ENCODE results near the gene MUC5B. TPM values are rescaled to one million over a fixed set of nuclear protein-coding genes. Genes with fewer than 3 reads are reported as not detected.

The MUC5B gene
- total RNA-seq, 1 donor from 2014 or later = not detected

DNA sequence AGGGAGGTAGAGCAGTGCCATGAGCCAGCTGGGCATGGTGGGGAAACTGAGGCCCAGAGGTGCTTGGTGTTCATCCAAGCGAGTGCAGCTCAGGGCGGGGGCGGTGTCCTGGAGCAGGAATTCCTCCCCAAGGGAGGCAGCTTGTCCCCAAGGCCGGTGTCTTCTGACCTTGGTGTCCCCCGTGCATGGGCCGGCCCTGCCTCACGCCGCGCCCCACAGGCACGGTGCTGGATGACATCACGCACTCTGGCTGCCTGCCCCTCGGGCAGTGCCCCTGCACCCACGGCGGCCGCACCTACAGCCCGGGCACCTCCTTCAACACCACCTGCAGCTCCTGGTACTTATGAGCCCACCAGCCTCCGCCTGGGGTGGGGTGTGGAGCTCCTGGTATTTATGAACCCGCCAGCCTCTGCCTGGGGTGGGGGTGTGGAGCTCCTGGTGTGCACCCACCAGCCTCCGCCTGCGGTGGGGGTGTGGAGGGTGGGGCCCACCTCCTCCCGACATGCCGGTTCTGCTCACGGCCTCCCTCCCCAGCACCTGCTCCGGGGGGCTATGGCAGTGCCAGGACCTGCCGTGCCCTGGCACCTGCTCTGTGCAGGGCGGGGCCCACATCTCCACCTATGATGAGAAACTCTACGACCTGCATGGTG is 6.7 kb downstream of the MUC5B start:
- no peaks in the 10 kb centered on the region for H3K27me3 Mint-ChIP-seq (ENCODE audit: unreplicated experiment)
- no peaks in the 10 kb centered on the region for H3K4me1 Mint-ChIP-seq (ENCODE audit: low read depth, unreplicated experiment)
- H3K27ac Mint-ChIP-seq (ENCODE audit: unreplicated experiment) = no peak overlapping the region
- TF ChIP-seq, protein P1, sequence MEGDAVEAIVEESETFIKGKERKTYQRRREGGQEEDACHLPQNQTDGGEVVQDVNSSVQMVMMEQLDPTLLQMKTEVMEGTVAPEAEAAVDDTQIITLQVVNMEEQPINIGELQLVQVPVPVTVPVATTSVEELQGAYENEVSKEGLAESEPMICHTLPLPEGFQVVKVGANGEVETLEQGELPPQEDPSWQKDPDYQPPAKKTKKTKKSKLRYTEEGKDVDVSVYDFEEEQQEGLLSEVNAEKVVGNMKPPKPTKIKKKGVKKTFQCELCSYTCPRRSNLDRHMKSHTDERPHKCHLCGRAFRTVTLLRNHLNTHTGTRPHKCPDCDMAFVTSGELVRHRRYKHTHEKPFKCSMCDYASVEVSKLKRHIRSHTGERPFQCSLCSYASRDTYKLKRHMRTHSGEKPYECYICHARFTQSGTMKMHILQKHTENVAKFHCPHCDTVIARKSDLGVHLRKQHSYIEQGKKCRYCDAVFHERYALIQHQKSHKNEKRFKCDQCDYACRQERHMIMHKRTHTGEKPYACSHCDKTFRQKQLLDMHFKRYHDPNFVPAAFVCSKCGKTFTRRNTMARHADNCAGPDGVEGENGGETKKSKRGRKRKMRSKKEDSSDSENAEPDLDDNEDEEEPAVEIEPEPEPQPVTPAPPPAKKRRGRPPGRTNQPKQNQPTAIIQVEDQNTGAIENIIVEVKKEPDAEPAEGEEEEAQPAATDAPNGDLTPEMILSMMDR (IDR thresholded peaks at IDR 0.05; ENCODE audit: partially characterized antibody, unreplicated experiment) = no peak
- no peaks in the 10 kb centered on the region for H3K36me3 Mint-ChIP-seq (ENCODE audit: unreplicated experiment)
- DNase-seq = peak; percentile 14
- no peaks in the 10 kb centered on the region for H3K9me3 Mint-ChIP-seq (ENCODE audit: unreplicated experiment)
- H3K4me3 Mint-ChIP-seq (ENCODE audit: unreplicated experiment) = no peak overlapping the region

DNA sequence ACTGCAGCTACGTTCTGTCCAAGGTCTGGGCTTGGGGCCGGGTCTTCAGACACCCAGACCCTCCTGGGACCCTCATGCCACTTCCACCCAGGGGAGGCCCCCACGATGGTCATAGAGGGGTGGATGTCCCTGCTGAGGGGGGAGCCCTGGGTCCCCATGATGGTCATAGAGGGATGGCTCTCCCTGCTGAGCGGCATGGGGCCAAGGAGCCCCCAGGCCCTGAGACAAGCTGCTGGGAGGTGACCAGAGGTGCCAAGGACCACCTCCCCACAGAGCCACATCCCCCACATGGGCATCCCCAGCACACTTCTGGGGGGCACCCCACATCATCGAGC is 7.2 kb downstream of the MUC5B start:
- Mint-ChIP-seq H3K36me3 (ENCODE audit: unreplicated experiment) (no peaks in the 10 kb centered on the region), H3K4me1 (ENCODE audit: low read depth, unreplicated experiment) (no peaks in the 10 kb centered on the region), H3K4me3 (ENCODE audit: unreplicated experiment) (no peak overlapping the region), H3K27ac (ENCODE audit: unreplicated experiment) (no peak overlapping the region), H3K27me3 (ENCODE audit: unreplicated experiment) (no peaks in the 10 kb centered on the region), H3K9me3 (ENCODE audit: unreplicated experiment) (no peaks in the 10 kb centered on the region)
- no peak for DNase-seq
- TF ChIP-seq, protein P1 (IDR thresholded peaks at IDR 0.05; ENCODE audit: partially characterized antibody, unreplicated experiment) = no peak

DNA sequence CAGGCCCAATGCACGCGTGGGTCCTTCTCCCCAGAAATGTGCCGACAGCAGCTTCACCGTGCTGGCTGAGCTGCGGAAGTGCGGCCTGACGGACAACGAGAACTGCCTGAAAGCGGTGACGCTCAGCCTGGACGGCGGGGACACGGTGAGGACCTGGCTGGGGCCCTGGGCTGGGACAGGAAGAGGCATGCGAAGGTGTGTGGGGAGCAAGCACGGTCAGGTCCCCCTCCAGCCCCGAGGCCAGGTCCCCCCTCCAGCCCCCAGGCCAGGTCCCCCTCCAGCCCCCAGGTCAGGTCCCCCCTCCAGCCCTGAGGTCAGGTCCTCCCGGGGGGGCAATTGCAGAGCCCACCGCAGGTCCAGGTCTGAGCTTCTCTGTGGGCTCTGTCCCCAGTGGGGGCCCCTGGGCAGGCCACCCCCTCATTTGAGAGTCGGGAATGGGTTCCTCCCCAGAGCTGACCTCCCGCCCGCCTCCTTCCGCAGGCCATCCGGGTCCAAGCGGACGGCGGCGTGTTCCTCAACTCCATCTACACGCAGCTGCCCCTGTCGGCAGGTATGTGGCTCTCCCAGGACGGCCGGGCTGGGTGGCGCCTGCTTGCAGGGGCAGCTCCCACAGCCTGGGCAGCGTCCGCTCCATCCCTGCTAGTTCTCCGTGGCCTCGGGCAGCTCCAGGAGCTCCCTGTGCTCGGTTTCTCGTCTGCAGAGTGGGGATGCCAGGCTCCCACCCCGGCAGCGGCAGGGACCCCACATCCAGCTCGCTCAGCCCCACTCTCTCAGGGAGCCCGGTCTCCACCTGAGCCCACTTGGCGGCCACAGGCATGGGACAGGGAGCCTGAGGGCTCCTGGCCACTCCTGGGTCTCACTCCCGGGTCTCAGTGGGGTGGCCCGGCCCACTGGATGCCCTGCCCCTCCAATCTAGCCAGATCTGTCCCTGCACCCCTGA is 7.9 kb downstream of the MUC5B start:
- Mint-ChIP-seq H3K36me3 (ENCODE audit: unreplicated experiment) (no peaks in the 10 kb centered on the region), H3K4me1 (ENCODE audit: low read depth, unreplicated experiment) (no peaks in the 10 kb centered on the region), H3K4me3 (ENCODE audit: unreplicated experiment) (no peak overlapping the region), H3K9me3 (ENCODE audit: unreplicated experiment) (no peaks in the 10 kb centered on the region), H3K27me3 (ENCODE audit: unreplicated experiment) (peaks cover 2% of the 10 kb centered on the region), H3K27ac (ENCODE audit: unreplicated experiment) (no peak overlapping the region)
- peak; percentile 31 for DNase-seq
- TF ChIP-seq, protein P1 (IDR thresholded peaks at IDR 0.05; ENCODE audit: partially characterized antibody, unreplicated experiment) = no peak

DNA sequence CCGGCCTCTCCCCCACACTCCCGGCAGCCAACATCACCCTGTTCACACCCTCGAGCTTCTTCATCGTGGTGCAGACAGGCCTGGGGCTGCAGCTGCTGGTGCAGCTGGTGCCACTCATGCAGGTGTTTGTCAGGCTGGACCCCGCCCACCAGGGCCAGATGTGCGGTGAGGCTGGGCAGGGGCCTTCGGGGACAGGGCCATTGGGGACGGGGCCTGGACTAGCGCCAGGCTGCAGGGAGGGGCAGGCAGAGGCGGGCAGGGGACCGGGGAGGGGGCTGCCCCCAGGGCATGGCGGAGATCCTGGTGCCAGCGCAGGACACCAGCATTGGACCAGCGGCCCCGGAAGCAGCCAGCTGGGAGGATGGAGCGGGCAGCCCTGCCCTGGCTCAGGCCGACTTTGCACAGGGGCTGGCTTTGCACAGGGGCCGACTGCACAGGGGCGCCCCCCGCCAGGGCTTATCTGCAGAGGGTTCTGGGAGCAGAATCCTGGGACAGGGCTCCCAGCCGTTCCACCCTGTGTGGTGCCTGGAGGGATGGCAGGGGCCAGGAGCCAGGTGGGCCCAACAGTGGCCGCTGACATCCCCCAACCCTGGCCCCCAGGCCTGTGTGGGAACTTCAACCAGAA is 8.6 kb downstream of the MUC5B start:
- Mint-ChIP-seq H3K4me3 (ENCODE audit: unreplicated experiment) (no peak overlapping the region), H3K36me3 (ENCODE audit: unreplicated experiment) (no peaks in the 10 kb centered on the region), H3K27ac (ENCODE audit: unreplicated experiment) (no peak overlapping the region), H3K27me3 (ENCODE audit: unreplicated experiment) (peaks cover 2% of the 10 kb centered on the region), H3K4me1 (ENCODE audit: low read depth, unreplicated experiment) (no peaks in the 10 kb centered on the region), H3K9me3 (ENCODE audit: unreplicated experiment) (no peaks in the 10 kb centered on the region)
- peak; percentile 12 for DNase-seq
- TF ChIP-seq, protein P1 (IDR thresholded peaks at IDR 0.05; ENCODE audit: partially characterized antibody, unreplicated experiment) = no peak
